ENCODE results near the gene FTO. TPM values are rescaled to one million over a fixed set of nuclear protein-coding genes. Genes with fewer than 3 reads are reported as not detected.

Gene FTO
- total and polyA plus RNA-seq, 2 of the 13 experiments (the other 11 are each of a cell fraction or from before 2014, with no cell fraction given): 41.6 to 55.8 TPM

- no peak for TF ChIP-seq ZBTB40 (IDR thresholded peaks at IDR 0.05)
- no peak for TF ChIP-seq ZBTB40 (CRISPR knock-in tag; IDR thresholded peaks at IDR 0.05)
- no peak for TF ChIP-seq DR1 (CRISPR knock-in tag; IDR thresholded peaks at IDR 0.05)
- TF ChIP-seq ZIK1 (CRISPR knock-in tag; IDR thresholded peaks at IDR 0.05; ENCODE audit: borderline replicate concordance, low read depth): no peak
- no peak for TF ChIP-seq BCL6 (CRISPR knock-in tag; IDR thresholded peaks at IDR 0.05)
- TF ChIP-seq TCF7 (IDR thresholded peaks at IDR 0.05; ENCODE audit: low read depth): peak; percentile 26; the same call in 1 of the 2 replicates
- peak; percentile 74; the same call in 1 of the 2 replicates for TF ChIP-seq JUNB (CRISPR knock-in tag; IDR thresholded peaks at IDR 0.05; ENCODE audit: borderline replicate concordance)
- TF ChIP-seq TBX2 (CRISPR knock-in tag; IDR thresholded peaks at IDR 0.05; ENCODE audit: borderline replicate concordance): peak; percentile 39; the same call in 1 of the 2 replicates
- no peak for TF ChIP-seq CENPBD1 (CRISPR knock-in tag; IDR thresholded peaks at IDR 0.05; ENCODE audit: borderline replicate concordance, low read depth)
- peak; percentile 52; the same call in 1 of the 2 replicates for TF ChIP-seq SOX5 (CRISPR knock-in tag; IDR thresholded peaks at IDR 0.05; ENCODE audit: borderline replicate concordance)
- TF ChIP-seq JUN (CRISPR knock-in tag; IDR thresholded peaks at IDR 0.05): 0 out of 2 replicates have a peak, but pooled peaks have one; percentile 15
- TF ChIP-seq RXRA (CRISPR knock-in tag; IDR thresholded peaks at IDR 0.05): no peak; the same call in 1 of the 2 replicates
- no peak for TF ChIP-seq ZFP1 (CRISPR knock-in tag; IDR thresholded peaks at IDR 0.05)
- TF ChIP-seq GLI4 (CRISPR knock-in tag; IDR thresholded peaks at IDR 0.05; ENCODE audit: borderline replicate concordance): 0 out of 2 replicates have a peak, but pooled peaks have one; percentile 36
- TF ChIP-seq GATAD2A (CRISPR knock-in tag; IDR thresholded peaks at IDR 0.05): peak; percentile 58; the same call in 1 of the 2 replicates
- peak; percentile 30; the same call in 1 of the 2 replicates for TF ChIP-seq TBX3 (IDR thresholded peaks at IDR 0.05; ENCODE audit: borderline replicate concordance)
- TF ChIP-seq KDM5B (CRISPR knock-in tag; IDR thresholded peaks at IDR 0.05; ENCODE audit: borderline replicate concordance): no peak
- TF ChIP-seq MEIS1 (CRISPR knock-in tag; IDR thresholded peaks at IDR 0.05; ENCODE audit: borderline replicate concordance): no peak
- TF ChIP-seq NAIF1 (CRISPR knock-in tag; IDR thresholded peaks at IDR 0.05; ENCODE audit: borderline replicate concordance): no peak
- TF ChIP-seq RAD51 (IDR thresholded peaks at IDR 0.05; ENCODE audit: borderline replicate concordance): no peak
- no peak for TF ChIP-seq SAFB2 (CRISPR knock-in tag; IDR thresholded peaks at IDR 0.05; ENCODE audit: borderline replicate concordance, low read depth)
- no peak for TF ChIP-seq THYN1 (CRISPR knock-in tag; IDR thresholded peaks at IDR 0.05; ENCODE audit: borderline replicate concordance, low read depth)
- no peak for TF ChIP-seq ZNF446 (CRISPR knock-in tag; IDR thresholded peaks at IDR 0.05)
Measured at GRCh38 chr16:53781023-53781605, 77.2 kb downstream of the FTO start (continued).
